VCaP (cell line): ENCODE measurements around the gene IFNA10.
A peak's percentile ranks its signal among the peaks of the same experiment; 100 is the strongest.
"Not testable (repeated sequence)": the region's sequence is repeated elsewhere in the genome, so short reads cannot be mapped to it uniquely, and the experiment has no call there.

Experiments used
- H3K27ac ChIP-seq: fragments of 450-650 bp; 2 replicates; pipeline ENCODE4 v1.5.1; 2017
- TF ChIP-seq, protein P1 (sequence below): fragments of 450-650 bp; conservative IDR thresholded peaks from 2 replicates; pipeline ENCODE4 v1.5.1; 2017; ENCODE audit warnings: mild to moderate bottlenecking, moderate library complexity

The IFNA10 gene

GRCh38 chr9:21235468-21236359 is 28.8 kb upstream of the IFNA10 start:
- H3K27ac ChIP-seq: not testable (repeated sequence)
- TF ChIP-seq, protein P1, sequence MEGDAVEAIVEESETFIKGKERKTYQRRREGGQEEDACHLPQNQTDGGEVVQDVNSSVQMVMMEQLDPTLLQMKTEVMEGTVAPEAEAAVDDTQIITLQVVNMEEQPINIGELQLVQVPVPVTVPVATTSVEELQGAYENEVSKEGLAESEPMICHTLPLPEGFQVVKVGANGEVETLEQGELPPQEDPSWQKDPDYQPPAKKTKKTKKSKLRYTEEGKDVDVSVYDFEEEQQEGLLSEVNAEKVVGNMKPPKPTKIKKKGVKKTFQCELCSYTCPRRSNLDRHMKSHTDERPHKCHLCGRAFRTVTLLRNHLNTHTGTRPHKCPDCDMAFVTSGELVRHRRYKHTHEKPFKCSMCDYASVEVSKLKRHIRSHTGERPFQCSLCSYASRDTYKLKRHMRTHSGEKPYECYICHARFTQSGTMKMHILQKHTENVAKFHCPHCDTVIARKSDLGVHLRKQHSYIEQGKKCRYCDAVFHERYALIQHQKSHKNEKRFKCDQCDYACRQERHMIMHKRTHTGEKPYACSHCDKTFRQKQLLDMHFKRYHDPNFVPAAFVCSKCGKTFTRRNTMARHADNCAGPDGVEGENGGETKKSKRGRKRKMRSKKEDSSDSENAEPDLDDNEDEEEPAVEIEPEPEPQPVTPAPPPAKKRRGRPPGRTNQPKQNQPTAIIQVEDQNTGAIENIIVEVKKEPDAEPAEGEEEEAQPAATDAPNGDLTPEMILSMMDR: peak; percentile 79

GRCh38 chr9:21234153-21234687 is 27.3 kb upstream of the IFNA10 start:
- TF ChIP-seq, protein P1: no peak

GRCh38 chr9:21233258-21233657 is 26.3 kb upstream of the IFNA10 start:
- no peak overlapping the region for H3K27ac ChIP-seq
- TF ChIP-seq, protein P1: no peak

More at GRCh38 chr9:21234153-21234687, 27.3 kb upstream of the IFNA10 start:
- H3K27ac ChIP-seq: no peak overlapping the region

DNA sequence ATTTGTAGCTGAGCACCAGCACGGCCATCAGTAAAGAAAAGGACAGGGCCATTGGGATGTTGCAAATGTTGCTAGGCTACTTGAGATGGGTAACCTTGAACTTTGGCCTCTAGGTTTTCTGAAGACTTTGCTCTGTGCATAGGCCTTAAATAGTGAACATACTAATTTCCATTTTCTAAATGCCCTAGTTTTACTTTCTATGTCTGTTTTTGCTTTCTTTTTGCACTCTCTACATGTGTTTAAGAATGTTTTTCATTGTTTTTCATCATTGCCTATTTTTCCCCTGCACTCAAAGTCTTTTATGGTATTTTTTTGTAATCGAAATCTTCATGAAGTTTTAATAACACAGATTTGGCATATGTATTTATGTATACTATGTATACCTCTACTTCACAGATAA is 21.2 kb upstream of the IFNA10 start, which contains the start of gene IFNA17:
TSS of gene IFNA17 (minus strand) at position 101 of the 400 bp plus-strand sequence. CDS start at position 52, 49 bp downstream.
- TF ChIP-seq, protein P1: no peak
- no peak within 1 kb of the TSS for H3K27ac ChIP-seq

- not testable (repeated sequence) for H3K27ac ChIP-seq
Measured at GRCh38 chr9:21217211-21217610, 10.3 kb upstream of the IFNA10 start, which contains the start of gene IFNA16. Gene IFNA16 (minus strand): TSS chr9:21217311. CDS start chr9:21217305, 6 bp downstream.

- TF ChIP-seq, protein P1: peak; percentile 12; the same call in 1 of the 2 replicates
- not testable (repeated sequence) for H3K27ac ChIP-seq
Measured at GRCh38 chr9:21213411-21214326, 6.7 kb upstream of the IFNA10 start.

DNA sequence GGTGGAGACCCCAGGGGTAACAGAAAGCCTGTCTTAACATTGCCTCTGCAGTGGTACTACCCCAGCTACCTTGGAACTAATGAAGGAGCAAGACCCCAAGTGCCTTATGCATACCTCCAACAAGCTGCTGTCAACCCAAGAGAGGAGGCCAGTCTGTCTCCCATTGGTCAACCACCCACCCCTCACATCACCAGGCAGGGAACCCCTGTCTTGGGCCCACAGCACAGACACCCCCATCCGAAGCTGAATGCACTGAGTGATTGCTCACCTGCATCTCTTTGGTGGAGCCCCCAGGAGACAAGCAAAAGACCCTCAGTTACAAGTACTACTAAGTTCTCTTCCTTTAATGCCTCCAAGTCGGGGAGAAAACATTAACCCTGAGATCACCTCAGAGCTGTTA is 5.2 kb upstream of the IFNA10 start:
- not testable (repeated sequence) for H3K27ac ChIP-seq

DNA sequence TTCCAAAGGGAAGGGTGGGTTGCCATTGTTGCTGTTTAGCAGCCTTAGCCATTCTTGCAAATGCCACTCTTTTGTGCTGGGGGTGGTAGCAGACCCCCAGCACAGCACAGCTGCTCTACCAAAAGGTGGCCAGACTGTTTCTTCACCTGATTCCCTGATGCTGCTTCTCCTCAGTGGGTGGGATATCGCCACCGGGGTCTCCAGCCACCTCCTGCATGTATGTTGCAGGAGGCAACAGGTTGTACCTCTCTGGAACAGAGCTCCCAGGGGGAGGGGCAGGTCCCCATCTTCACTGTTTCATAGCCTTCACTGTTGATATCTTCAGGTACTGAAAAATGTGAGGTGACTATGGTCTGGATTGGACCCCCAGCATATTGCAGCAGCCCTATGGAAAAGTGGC is 3.8 kb upstream of the IFNA10 start:
- H3K27ac ChIP-seq: not testable (repeated sequence)
